GM12891 (cell line): ENCODE results near the gene CREB3L1.
A peak's percentile ranks its signal among the peaks of the same experiment; 100 is the strongest.

Experiments used
- DNase-seq: peaks from one replicate; pipeline ENCODE4 v3.0.0; 2011; ENCODE audit warnings: low spot score; ENCODE audit not compliant: insufficient read length
- FAIRE-seq: peaks from 2 replicates; lab custom pipeline; 2011; peaks lifted over from hg19 to GRCh38; lab: Jason Lieb, UNC
- PAX5 ChIP-seq: IDR thresholded peaks from 2 replicates; pipeline ENCODE4 v1.6.1; 2011; ENCODE audit warnings: low read length, moderate library complexity, mild to moderate bottlenecking; ENCODE audit not compliant: insufficient read depth, severe bottlenecking
- POLR2A ChIP-seq: IDR thresholded peaks from 2 replicates; pipeline ENCODE4 v1.6.1; 2011; ENCODE audit warnings: low read depth, low read length, control low read depth
- POLR2AphosphoS5 ChIP-seq: IDR thresholded peaks from 2 replicates; pipeline ENCODE4 v1.6.1; 2011; ENCODE audit warnings: low read depth, low read length, control low read depth
- POU2F2 ChIP-seq: IDR thresholded peaks from 2 replicates; pipeline ENCODE4 v1.6.1; 2011; ENCODE audit warnings: low read depth, mild to moderate bottlenecking, control low read depth, low read length, moderate library complexity
- SPI1 ChIP-seq: IDR thresholded peaks from 2 replicates; pipeline ENCODE4 v1.6.1; 2011; ENCODE audit warnings: low read depth, low read length, control low read depth
- TAF1 ChIP-seq: IDR thresholded peaks from 2 replicates; pipeline ENCODE4 v1.6.1; 2011; ENCODE audit warnings: low read depth, low read length, control low read depth

CREB3L1 gene

GRCh38 chr11:46332093-46332567, 54.7 kb downstream of the CREB3L1 start:
- TF ChIP-seq SPI1 (no peak), PAX5 (no peak), TAF1 (no peak), POLR2AphosphoS5 (no peak), POU2F2 (no peak), POLR2A (no peak)
- DNase-seq (no peak), FAIRE-seq (no peak)

- no peak for DNase-seq
- TF ChIP-seq POLR2AphosphoS5 (no peak), POU2F2 (no peak), PAX5 (no peak), SPI1 (no peak), POLR2A (no peak), TAF1 (no peak)
- FAIRE-seq = peak; percentile 45
Measured at GRCh38 chr11:46332568-46333393, 55.3 kb downstream of the CREB3L1 start.

- no peak for TF ChIP-seq POU2F2
- FAIRE-seq (no peak), DNase-seq (no peak)
Measured at GRCh38 chr11:46333394-46333947, 56.0 kb downstream of the CREB3L1 start.

- no peak for TF ChIP-seq TAF1
- TF ChIP-seq SPI1 = no peak
- TF ChIP-seq PAX5 = no peak
- no peak for TF ChIP-seq POLR2A
- no peak for TF ChIP-seq POLR2AphosphoS5
- no peak for TF ChIP-seq POU2F2
- no peak for FAIRE-seq
- no peak for DNase-seq
Measured at GRCh38 chr11:46334211-46334610, 56.7 kb downstream of the CREB3L1 start.

GRCh38 chr11:46335271-46335670, 57.8 kb downstream of the CREB3L1 start:
- DNase-seq (no peak), FAIRE-seq (no peak)
- no peak for TF ChIP-seq POU2F2

- no peak for TF ChIP-seq POU2F2
- no peak for TF ChIP-seq PAX5
- no peak for TF ChIP-seq POLR2A
- TF ChIP-seq SPI1 = no peak
- TF ChIP-seq POLR2AphosphoS5 = no peak
- TF ChIP-seq TAF1 = no peak
- FAIRE-seq = no peak
- no peak for DNase-seq
Measured at GRCh38 chr11:46335890-46336562, 58.6 kb downstream of the CREB3L1 start.

- FAIRE-seq = no peak
- TF ChIP-seq POLR2AphosphoS5 (no peak), POU2F2 (no peak), PAX5 (no peak), POLR2A (no peak), SPI1 (no peak), TAF1 (no peak)
- DNase-seq = no peak
Measured at GRCh38 chr11:46336563-46337180, 59.2 kb downstream of the CREB3L1 start.

GRCh38 chr11:46337626-46338345, 60.3 kb downstream of the CREB3L1 start:
- FAIRE-seq (no peak), DNase-seq (no peak)
- TF ChIP-seq POLR2AphosphoS5 = no peak
- TF ChIP-seq PAX5 = no peak
- TF ChIP-seq POU2F2 = no peak
- TF ChIP-seq SPI1 = no peak
- TF ChIP-seq POLR2A = no peak
- TF ChIP-seq TAF1 = no peak

- TF ChIP-seq TAF1 (no peak), POLR2AphosphoS5 (no peak), POLR2A (no peak), POU2F2 (no peak), PAX5 (no peak), SPI1 (no peak)
- no peak for DNase-seq
- no peak for FAIRE-seq
Measured at GRCh38 chr11:46338636-46338987, 61.1 kb downstream of the CREB3L1 start.
